ENCODE data around the gene COG5.

The COG5 gene

GRCh38 chr7:107432261-107432660 is 131.5 kb downstream of the COG5 start:
- TF ChIP-seq GATA3 (IDR thresholded peaks at IDR 0.05; ENCODE audit: low read depth, low read length), result no peak
- no peak for TF ChIP-seq GATA2 (IDR thresholded peaks at IDR 0.05; ENCODE audit: low read depth, low read length)

- TF ChIP-seq GATA3 (IDR thresholded peaks at IDR 0.05; ENCODE audit: low read depth, low read length) (no peak), GATA2 (IDR thresholded peaks at IDR 0.05; ENCODE audit: low read depth, low read length) (no peak)
Measured at GRCh38 chr7:107430057-107430456, 133.7 kb downstream of the COG5 start.

- no peak for TF ChIP-seq GATA3 (IDR thresholded peaks at IDR 0.05; ENCODE audit: low read depth, low read length)
- no peak for TF ChIP-seq GATA2 (IDR thresholded peaks at IDR 0.05; ENCODE audit: low read depth, low read length)
Measured at GRCh38 chr7:107428642-107429041, 135.1 kb downstream of the COG5 start.

GRCh38 chr7:107427462-107427861 is 136.3 kb downstream of the COG5 start:
- TF ChIP-seq GATA3 (IDR thresholded peaks at IDR 0.05; ENCODE audit: low read depth, low read length) (no peak), GATA2 (IDR thresholded peaks at IDR 0.05; ENCODE audit: low read depth, low read length) (no peak)

GRCh38 chr7:107414198-107414597 is 149.5 kb downstream of the COG5 start:
- no peak for TF ChIP-seq GATA3 (IDR thresholded peaks at IDR 0.05; ENCODE audit: low read depth, low read length)
- TF ChIP-seq GATA2 (IDR thresholded peaks at IDR 0.05; ENCODE audit: low read depth, low read length), result no peak

- TF ChIP-seq GATA2 (IDR thresholded peaks at IDR 0.05; ENCODE audit: low read depth, low read length) (no peak), GATA3 (IDR thresholded peaks at IDR 0.05; ENCODE audit: low read depth, low read length) (no peak)
Measured at GRCh38 chr7:107408349-107408748, 155.4 kb downstream of the COG5 start.

GRCh38 chr7:107405559-107405958 is 158.2 kb downstream of the COG5 start:
- no peak for TF ChIP-seq GATA2 (IDR thresholded peaks at IDR 0.05; ENCODE audit: low read depth, low read length)
- TF ChIP-seq GATA3 (IDR thresholded peaks at IDR 0.05; ENCODE audit: low read depth, low read length), result no peak

GRCh38 chr7:107404740-107405537 is 158.8 kb downstream of the COG5 start:
- TF ChIP-seq GATA3 (IDR thresholded peaks at IDR 0.05; ENCODE audit: low read depth, low read length) (peak; percentile 79), GATA2 (IDR thresholded peaks at IDR 0.05; ENCODE audit: low read depth, low read length) (peak; percentile 27; the same call in 1 of the 2 replicates)

GRCh38 chr7:107398161-107398560 is 165.6 kb downstream of the COG5 start:
- no peak for TF ChIP-seq GATA3 (IDR thresholded peaks at IDR 0.05; ENCODE audit: low read depth, low read length)
- no peak for TF ChIP-seq GATA2 (IDR thresholded peaks at IDR 0.05; ENCODE audit: low read depth, low read length)

- TF ChIP-seq GATA2 (IDR thresholded peaks at IDR 0.05; ENCODE audit: low read depth, low read length) (no peak), GATA3 (IDR thresholded peaks at IDR 0.05; ENCODE audit: low read depth, low read length) (no peak)
Measured at GRCh38 chr7:107396990-107397389, 166.7 kb downstream of the COG5 start.

GRCh38 chr7:107396081-107396480 is 167.6 kb downstream of the COG5 start:
- no peak for TF ChIP-seq GATA2 (IDR thresholded peaks at IDR 0.05; ENCODE audit: low read depth, low read length)
- no peak for TF ChIP-seq GATA3 (IDR thresholded peaks at IDR 0.05; ENCODE audit: low read depth, low read length)

- TF ChIP-seq GATA2 (IDR thresholded peaks at IDR 0.05; ENCODE audit: low read depth, low read length) (no peak), GATA3 (IDR thresholded peaks at IDR 0.05; ENCODE audit: low read depth, low read length) (no peak)
Measured at GRCh38 chr7:107394831-107395230, 168.9 kb downstream of the COG5 start.

- no peak for TF ChIP-seq GATA2 (IDR thresholded peaks at IDR 0.05; ENCODE audit: low read depth, low read length)
- no peak for TF ChIP-seq GATA3 (IDR thresholded peaks at IDR 0.05; ENCODE audit: low read depth, low read length)
Measured at GRCh38 chr7:107394276-107394675, 169.4 kb downstream of the COG5 start.

- no peak for TF ChIP-seq GATA3 (IDR thresholded peaks at IDR 0.05; ENCODE audit: low read depth, low read length)
- TF ChIP-seq GATA2 (IDR thresholded peaks at IDR 0.05; ENCODE audit: low read depth, low read length), result no peak
Measured at GRCh38 chr7:107392830-107393229, 170.9 kb downstream of the COG5 start.

- no peak for TF ChIP-seq GATA3 (IDR thresholded peaks at IDR 0.05; ENCODE audit: low read depth, low read length)
Measured at GRCh38 chr7:107390916-107391315, 172.8 kb downstream of the COG5 start.
